ENCODE measurements around the gene TDRD10. TPM values are rescaled to one million over a fixed set of nuclear protein-coding genes. Genes with fewer than 3 reads are reported as not detected.

Gene TDRD10
- total RNA-seq, 1 donor from 2014 or later, result 4.6 TPM

GRCh38 chr1:154557248-154557938 is 55.4 kb downstream of the TDRD10 start:
- no peak for DNase-seq (ENCODE audit: low spot score in 2 of 2)
- peaks cover 30 to 35% of the 10 kb centered on the region in 2 donors for H3K36me3 ChIP-seq
- intact Hi-C loops (cut with DNase I), result loop anchor here (5.0 kb wide), 2 partner anchors 125 to 495 kb away; partner anchors contain the start of gene ADAM15
- H3K27me3 ChIP-seq, result no peaks in the 10 kb centered on the region
- peaks cover 5 to 16% of the 10 kb centered on the region in 2 donors for H3K4me1 ChIP-seq
- no peaks in the 10 kb centered on the region for H3K9me3 ChIP-seq
- TF ChIP-seq CTCF (IDR thresholded peaks at IDR 0.05), result no peak
- peak overlapping the region; percentile 85 for H3K27ac ChIP-seq
- H3K4me3 ChIP-seq, result peak overlapping the region; percentile 93 to 97

- peak in 1 of 2 donors; percentile 75 for DNase-seq (ENCODE audit: low spot score in 2 of 2)
- Histone ChIP-seq H3K4me1 (peaks cover 5 to 16% of the 10 kb centered on the region in 2 donors), H3K36me3 (peaks cover 23 to 27% of the 10 kb centered on the region in 2 donors), H3K9me3 (no peaks in the 10 kb centered on the region), H3K27ac (peak within 1 kb of the TSS; percentile 85 to 88), H3K27me3 (no peaks in the 10 kb centered on the region), H3K4me3 (peak within 1 kb of the TSS; percentile 93 to 97)
- TF ChIP-seq CTCF (IDR thresholded peaks at IDR 0.05), result no peak
- intact Hi-C loops (cut with DNase I), result loop anchor here (2.0 to 5.0 kb wide), 9 partner anchors 71 to 527 kb away; partner anchors contain the start of genes ADAM15, HAX1, IL6R and KCNN3
Measured at GRCh38 chr1:154557939-154558719, 56.1 kb downstream of the TDRD10 start, which contains the start of gene UBE2Q1. TSS of gene UBE2Q1 (minus strand) at chr1:154558662. CDS start at chr1:154558553, 109 bp downstream.

GRCh38 chr1:154558720-154559465 is 56.9 kb downstream of the TDRD10 start:
- intact Hi-C loops (cut with DNase I), result loop anchor here (1.0 to 5.0 kb wide), 13 partner anchors 49 to 526 kb away; partner anchors contain the start of genes ADAM15, ADAR, HAX1 and IL6R
- Histone ChIP-seq H3K4me1 (peaks cover 5 to 16% of the 10 kb centered on the region in 2 donors), H3K27me3 (no peaks in the 10 kb centered on the region), H3K9me3 (no peaks in the 10 kb centered on the region), H3K27ac (peak overlapping the region; percentile 85 to 88), H3K4me3 (peak overlapping the region; percentile 93 to 97), H3K36me3 (peaks cover 15 to 20% of the 10 kb centered on the region in 2 donors)
- no peak for TF ChIP-seq CTCF (IDR thresholded peaks at IDR 0.05)
- peak; percentile 98 to 99 for DNase-seq (ENCODE audit: low spot score in 2 of 2)

GRCh38 chr1:154559466-154560044 is 57.5 kb downstream of the TDRD10 start:
- Histone ChIP-seq H3K9me3 (no peaks in the 10 kb centered on the region), H3K36me3 (peaks cover 10 to 13% of the 10 kb centered on the region in 2 donors), H3K27ac (peak overlapping the region; percentile 85 to 88), H3K4me3 (peak overlapping the region; percentile 93 to 97), H3K4me1 (peaks cover 5 to 16% of the 10 kb centered on the region in 2 donors), H3K27me3 (no peaks in the 10 kb centered on the region)
- peak; percentile 70 to 94 for DNase-seq (ENCODE audit: low spot score in 2 of 2)
- intact Hi-C loops (cut with DNase I), result loop anchor here (1.0 to 5.0 kb wide), 13 partner anchors 49 to 525 kb away; partner anchors contain the start of genes ADAM15, ADAR, HAX1 and IL6R
- peak; percentile 91 to 96 (median 92) for TF ChIP-seq CTCF (IDR thresholded peaks at IDR 0.05)

- Histone ChIP-seq H3K27me3 (peaks cover 4% of the 10 kb centered on the region), H3K27ac (no peak overlapping the region), H3K4me1 (peaks cover 0 to 5% of the 10 kb centered on the region in 2 donors), H3K4me3 (no peak overlapping the region), H3K36me3 (no peaks in the 10 kb centered on the region), H3K9me3 (no peaks in the 10 kb centered on the region)
- DNase-seq (ENCODE audit: low spot score in 2 of 2), result no peak
- no peak for TF ChIP-seq CTCF (IDR thresholded peaks at IDR 0.05)
- intact Hi-C loops (cut with DNase I), result no loop called here
Measured at GRCh38 chr1:154565876-154566275, 63.9 kb downstream of the TDRD10 start.

Data from ascending aorta (tissue), 2 donors.